GM19372 (cell line): ENCODE results near the gene FBXO7.

ENCODE experiments used
- ATAC-seq: cut with Tn5 transposase; IDR thresholded peaks from one replicate; pipeline ENCODE4 v1.9.1; 2021; ENCODE audit warnings: mild to moderate bottlenecking, low read depth, moderate library complexity; ENCODE audit not compliant: unreplicated experiment

FBXO7 gene

GRCh38 chr22:32487461-32487860 lies 12.8 kb downstream of the FBXO7 start:
- ATAC-seq = no peak

- no peak for ATAC-seq
These were observed 14.8 kb downstream of the FBXO7 start for GRCh38 chr22:32489377-32489776.

GRCh38 chr22:32490279-32490678 lies 15.7 kb downstream of the FBXO7 start:
- ATAC-seq = no peak

GRCh38 chr22:32492111-32492510 lies 17.5 kb downstream of the FBXO7 start:
- no peak for ATAC-seq

GRCh38 chr22:32493551-32493950 lies 18.9 kb downstream of the FBXO7 start:
- no peak for ATAC-seq

GRCh38 chr22:32494971-32495370 lies 20.4 kb downstream of the FBXO7 start:
- no peak for ATAC-seq

GRCh38 chr22:32499666-32500065 lies 25.1 kb downstream of the FBXO7 start:
- no peak for ATAC-seq

- no peak for ATAC-seq
These were observed 27.5 kb downstream of the FBXO7 start for GRCh38 chr22:32501836-32502752.

- ATAC-seq = no peak
These were observed 34.4 kb downstream of the FBXO7 start for GRCh38 chr22:32509045-32509444.

GRCh38 chr22:32511274-32511673 lies 36.7 kb downstream of the FBXO7 start:
- no peak for ATAC-seq

GRCh38 chr22:32511776-32512175 lies 37.2 kb downstream of the FBXO7 start:
- ATAC-seq = no peak

GRCh38 chr22:32512267-32512982 lies 37.8 kb downstream of the FBXO7 start:
- no peak for ATAC-seq

- no peak for ATAC-seq
These were observed 40.5 kb downstream of the FBXO7 start for GRCh38 chr22:32515084-32515483.

- ATAC-seq = no peak
These were observed 42.9 kb downstream of the FBXO7 start for GRCh38 chr22:32517488-32517887.

- no peak for ATAC-seq
These were observed 43.3 kb downstream of the FBXO7 start for GRCh38 chr22:32517921-32518320.

GRCh38 chr22:32518381-32518780 lies 43.8 kb downstream of the FBXO7 start:
- no peak for ATAC-seq

GRCh38 chr22:32518848-32519247 lies 44.2 kb downstream of the FBXO7 start:
- ATAC-seq = no peak

GRCh38 chr22:32520612-32521011 lies 46.0 kb downstream of the FBXO7 start:
- ATAC-seq = no peak

- ATAC-seq = no peak
These were observed 47.6 kb downstream of the FBXO7 start for GRCh38 chr22:32522237-32522636.

GRCh38 chr22:32527756-32528155 lies 53.1 kb downstream of the FBXO7 start:
- ATAC-seq = no peak

GRCh38 chr22:32528316-32528715 lies 53.7 kb downstream of the FBXO7 start:
- no peak for ATAC-seq
